H9 (cell line): ENCODE measurements around the gene STXBP6. TPM values are rescaled to one million over a fixed set of nuclear protein-coding genes. Genes with fewer than 3 reads are reported as not detected.

ENCODE experiments used
- DNase-seq: peaks from one replicate; pipeline ENCODE4 v3.0.0-alpha.2; 2017
- H2AFZ ChIP-seq: one replicate; pipeline ENCODE4 v1.6.1; 2013; ENCODE audit warnings: mild to moderate bottlenecking, low read length, control low read depth, moderate library complexity
- H2AK5ac ChIP-seq: 2 replicates; pipeline ENCODE4 v1.6.1; 2013; ENCODE audit warnings: low read length, control low read depth, mixed read lengths; ENCODE audit not compliant: insufficient read length
- H2BK120ac ChIP-seq: one replicate; pipeline ENCODE4 v1.6.1; 2013; ENCODE audit warnings: low read depth, mild to moderate bottlenecking, low read length, control low read depth, inconsistent platforms; ENCODE audit not compliant: poor library complexity, severe bottlenecking
- H2BK12ac ChIP-seq: 2 replicates; pipeline ENCODE4 v1.6.1; 2013; ENCODE audit warnings: low read length, control low read depth, mixed read lengths, low read depth; ENCODE audit not compliant: insufficient read length
- H2BK15ac ChIP-seq: 2 replicates; pipeline ENCODE4 v1.6.1; 2013; ENCODE audit warnings: low read depth, low read length, control low read depth
- H2BK20ac ChIP-seq: one replicate; pipeline ENCODE4 v1.6.1; 2013; ENCODE audit warnings: low read depth, mild to moderate bottlenecking, low read length, control low read depth, inconsistent platforms; ENCODE audit not compliant: poor library complexity, severe bottlenecking
- H2BK5ac ChIP-seq: 2 replicates; pipeline ENCODE4 v1.6.1; 2013; ENCODE audit warnings: low read length, control low read depth, mixed read lengths; ENCODE audit not compliant: insufficient read length
- H3K14ac ChIP-seq: 2 replicates; pipeline ENCODE4 v1.6.1; 2013; ENCODE audit warnings: low read length, control low read depth; ENCODE audit not compliant: insufficient read depth
- H3K18ac ChIP-seq: 2 replicates; pipeline ENCODE4 v1.6.1; 2013; ENCODE audit warnings: low read depth, mild to moderate bottlenecking, mixed read lengths, low read length, control low read depth; ENCODE audit not compliant: insufficient read length
- H3K23ac ChIP-seq: 2 replicates; pipeline ENCODE4 v1.6.1; 2013; ENCODE audit warnings: low read length, control low read depth, mixed read lengths, low read depth; ENCODE audit not compliant: insufficient read length
- H3K23me2 ChIP-seq: 2 replicates; pipeline ENCODE4 v1.6.1; 2013; ENCODE audit warnings: low read depth, mild to moderate bottlenecking, mixed read lengths, low read length, control low read depth; ENCODE audit not compliant: insufficient read length, poor library complexity, severe bottlenecking
- H3K27ac ChIP-seq: 2 replicates; pipeline ENCODE4 v1.5.1; 2013; ENCODE audit warnings: low read length, control low read depth, mixed read lengths, low read depth; ENCODE audit not compliant: insufficient read length
- H3K27me3 ChIP-seq: 2 replicates; pipeline ENCODE4 v1.6.1; 2013; ENCODE audit warnings: low read length, control low read depth, inconsistent platforms; ENCODE audit not compliant: insufficient read depth
- H3K4ac ChIP-seq: 2 replicates; pipeline ENCODE4 v1.6.1; 2013; ENCODE audit warnings: low read depth, mild to moderate bottlenecking, control low read depth, inconsistent platforms, low read length, moderate library complexity
- H3K4me1 ChIP-seq: 2 replicates; pipeline ENCODE4 v1.6.1; 2013; ENCODE audit warnings: low read length, control low read depth, inconsistent platforms; ENCODE audit not compliant: insufficient read depth
- H3K4me2 ChIP-seq: 2 replicates; pipeline ENCODE4 v1.6.1; 2013; ENCODE audit warnings: low read length, control low read depth, mixed read lengths; ENCODE audit not compliant: insufficient read length, insufficient read depth
- H3K56ac ChIP-seq: 2 replicates; pipeline ENCODE4 v1.6.1; 2013; ENCODE audit warnings: low read depth, mild to moderate bottlenecking, mixed read lengths, low read length, control low read depth; ENCODE audit not compliant: insufficient read length
- H3K79me1 ChIP-seq: 2 replicates; pipeline ENCODE4 v1.6.1; 2013; ENCODE audit warnings: low read depth, mild to moderate bottlenecking, moderate library complexity, low read length, control low read depth, inconsistent platforms; ENCODE audit not compliant: insufficient read depth, poor library complexity, severe bottlenecking
- H3K79me2 ChIP-seq: 2 replicates; pipeline ENCODE4 v1.6.1; 2013; ENCODE audit warnings: low read length, control low read depth, inconsistent platforms; ENCODE audit not compliant: insufficient read depth
- H3K9ac ChIP-seq: 2 replicates; pipeline ENCODE4 v1.6.1; 2013; ENCODE audit warnings: low read length, control low read depth, mixed read lengths; ENCODE audit not compliant: insufficient read length; ENCODE audit errors: extremely low read depth
- H3K9me3 ChIP-seq: one replicate; pipeline ENCODE4 v1.6.1; 2013; ENCODE audit warnings: low read depth, low read length, inconsistent platforms; ENCODE audit not compliant: control insufficient read depth
- H3T11ph ChIP-seq: one replicate; pipeline ENCODE4 v1.6.1; 2013; ENCODE audit warnings: mild to moderate bottlenecking, low read length, control low read depth, inconsistent platforms
- H4K20me1 ChIP-seq: one replicate; pipeline ENCODE4 v1.6.1; 2013; ENCODE audit not compliant: control insufficient read depth, insufficient read length, insufficient read depth
- H4K5ac ChIP-seq: 2 replicates; pipeline ENCODE4 v1.6.1; 2013; ENCODE audit warnings: low read depth, mild to moderate bottlenecking, mixed read lengths, low read length, control low read depth; ENCODE audit not compliant: insufficient read length
- H4K8ac ChIP-seq: replicated peaks from 2 replicates; pipeline ENCODE4 v1.6.1; 2013; ENCODE audit warnings: low read length, control low read depth, mixed read lengths, low read depth; ENCODE audit not compliant: insufficient read length
- H4K91ac ChIP-seq: 2 replicates; pipeline ENCODE4 v1.6.1; 2013; ENCODE audit warnings: low read depth, mild to moderate bottlenecking, moderate library complexity, mixed read lengths, low read length, control low read depth; ENCODE audit not compliant: insufficient read length
- H3K27ac Mint-ChIP-seq, 3 experiments: 2 replicates in 2 of 3; 3 replicates in 1 of 3; pipeline ENCODE4 v1.8.0; 2020 to 2021; ENCODE audit warnings: mixed read lengths in 3 of 3, mild to moderate bottlenecking in 1 of 3, moderate library complexity in 1 of 3
- H3K27me3 Mint-ChIP-seq: 2 replicates; pipeline ENCODE4 v1.8.0; 2021; ENCODE audit warnings: low read depth, mild to moderate bottlenecking, moderate library complexity, mixed read lengths
- H3K36me3 Mint-ChIP-seq, 3 experiments: 2 replicates in 2 of 3; 3 replicates in 1 of 3; pipeline ENCODE4 v1.8.0; 2020 to 2021; ENCODE audit warnings: low read depth in 3 of 3, mixed read lengths in 3 of 3; ENCODE audit not compliant: insufficient read depth in 1 of 3
- H3K4me1 Mint-ChIP-seq, 2 experiments: 2 replicates each; pipeline ENCODE4 v1.8.0; 2020; ENCODE audit warnings: mixed read lengths in 2 of 2
- H3K4me3 Mint-ChIP-seq, 2 experiments: 2 replicates in 1 of 2; 3 replicates in 1 of 2; pipeline ENCODE4 v1.8.0; 2020 to 2021; ENCODE audit warnings: mild to moderate bottlenecking in 2 of 2, mixed read lengths in 2 of 2, moderate library complexity in 1 of 2
- H3K9me3 Mint-ChIP-seq, 2 experiments: 2 replicates in 1 of 2; 3 replicates in 1 of 2; pipeline ENCODE4 v1.8.0; 2020; ENCODE audit warnings: mild to moderate bottlenecking in 2 of 2, mixed read lengths in 2 of 2, moderate library complexity in 1 of 2
- CTCF ChIP-seq: fragments of 200-600 bp; sonication (generic); conservative IDR thresholded peaks from 3 replicates; pipeline ENCODE4 v1.8.0; 2021; ENCODE audit warnings: antibody characterized with exemption, mild to moderate bottlenecking
- WGBS: extraction: QIAGEN DNeasy Blood & Tissue Kit; methylation state at CpG from one replicate; pipeline ENCODE4 v1.1.7; 2013; ENCODE audit warnings: missing lambda C conversion rate, low lambda C conversion rate, mixed read lengths; ENCODE audit not compliant: insufficient read length; ENCODE audit errors: extremely low coverage; 5-methylcytosine and 5-hydroxymethylcytosine counted together
- total RNA-seq: library from RNA; stranded (reverse); gene quantifications from 2 replicates; pipeline ENCODE4 v1.2.1, GENCODE V29; 2021

The STXBP6 gene
- total RNA-seq, 1 experiment from 2014 or later, result 3.6 TPM

- H3K27me3 Mint-ChIP-seq, result no peaks in the 10 kb centered on the region
- Histone ChIP-seq H2BK20ac (no peak overlapping the region), H3K4ac (no peak overlapping the region), H3K27me3 (no peaks in the 10 kb centered on the region), H3K23me2 (no peaks in the 10 kb centered on the region), H3K79me1 (no peaks in the 10 kb centered on the region), H3K4me1 (peaks cover 1% of the 10 kb centered on the region; the same call in 1 of the 2 replicates), H2BK120ac (no peak overlapping the region), H3K23ac (no peak overlapping the region), H3K9ac (no peak overlapping the region), H2BK5ac (no peak overlapping the region), H3K9me3 (no peaks in the 10 kb centered on the region), H2BK15ac (no peak overlapping the region), H3K18ac (no peak overlapping the region), H4K8ac (no peak overlapping the region), H3K14ac (no peak overlapping the region), H4K5ac (no peak overlapping the region), H3K56ac (no peak overlapping the region), H2AK5ac (no peak overlapping the region), H4K91ac (no peak overlapping the region), H2AFZ (no peak overlapping the region), H2BK12ac (no peak overlapping the region), H3T11ph (no peak overlapping the region), H3K4me2 (no peak overlapping the region), H4K20me1 (no peaks in the 10 kb centered on the region), H3K79me2 (no peaks in the 10 kb centered on the region), H3K27ac (no peak overlapping the region)
- no peak overlapping the region for H3K27ac Mint-ChIP-seq
- no peak for TF ChIP-seq CTCF
- WGBS, result no CpG with 5 or more reads among the region's 5 CpGs
- H3K4me1 Mint-ChIP-seq, result peaks cover 6 to 13% of the 10 kb centered on the region in 2 experiments
- no peak overlapping the region for H3K4me3 Mint-ChIP-seq
- H3K9me3 Mint-ChIP-seq, result no peaks in the 10 kb centered on the region
- no peaks in the 10 kb centered on the region; a peak in 1 of 7 replicates for H3K36me3 Mint-ChIP-seq
- no peak for DNase-seq
Observed at GRCh38 chr14:25039933-25040332, 10.0 kb downstream of the STXBP6 start.
